Endothelial cell of umbilical vein (primary cell): Measurements from ENCODE around the gene MACROD2. TPM values are rescaled to one million over a fixed set of nuclear protein-coding genes. Genes with fewer than 3 reads are reported as not detected.

Experiments
- BruUV-seq: library from RNA; stranded (reverse); fragments of 400-500 nt; replicated peaks from 2 replicates; lab custom pipeline; 2021; lab: Mats Ljungman, UMichigan
- CTCF ChIA-PET: fragments of 300-600, 350-600 bp; sonication (Branson Sonifier 250); formaldehyde crosslinking; loops from one replicate; lab custom pipeline; 2021; ENCODE audit warnings: antibody characterized with exemption, inconsistent platforms; lab: Charles Lee
- POLR2A ChIA-PET: fragments of 300-600, 350-600 bp; sonication (Branson Sonifier 250); formaldehyde crosslinking; loops from one replicate; lab custom pipeline; 2021; ENCODE audit warnings: antibody characterized with exemption, inconsistent platforms; lab: Charles Lee
- DNase-seq: peaks from one replicate; pipeline ENCODE4 v3.0.0-alpha.2; 2011; ENCODE audit warnings: low read depth, low spot score
- FAIRE-seq: peaks from 2 replicates; lab custom pipeline; 2011; peaks lifted over from hg19 to GRCh38; lab: Jason Lieb, UNC
- H2AFZ ChIP-seq: 2 replicates; pipeline ENCODE4 v1.6.0; 2012; ENCODE audit warnings: low read depth, low read length, control low read depth, inconsistent platforms
- H3K27ac ChIP-seq: 2 replicates; pipeline ENCODE4 v1.5.1; 2011; ENCODE audit warnings: low read depth, mild to moderate bottlenecking, control low read depth, low read length, moderate library complexity; ENCODE audit not compliant: insufficient read depth
- H3K27me3 ChIP-seq, 2 experiments: 2 replicates each; pipeline versions ENCODE4 v1.6.0 to v1.6.1; 2011; ENCODE audit warnings: low read length in 2 of 2, mixed read lengths in 1 of 2; ENCODE audit not compliant: control insufficient read depth in 2 of 2, insufficient read depth in 2 of 2
- H3K36me3 ChIP-seq, 2 experiments: 2 replicates in 1 of 2; 3 replicates in 1 of 2; pipeline ENCODE4 v1.5.1; 2011; ENCODE audit warnings: low read length in 2 of 2, mild to moderate bottlenecking in 1 of 2, moderate library complexity in 1 of 2; ENCODE audit not compliant: control insufficient read depth in 2 of 2, insufficient read depth in 2 of 2; ENCODE audit errors: extremely low read depth in 1 of 2
- H3K4me1 ChIP-seq: 3 replicates; pipeline ENCODE4 v1.5.1; 2011; ENCODE audit warnings: mild to moderate bottlenecking, low read length; ENCODE audit not compliant: control insufficient read depth, insufficient read depth; ENCODE audit errors: extremely low read depth
- H3K4me2 ChIP-seq: 2 replicates; pipeline ENCODE4 v1.6.1; 2011; ENCODE audit warnings: low read length, control low read depth, mixed read lengths; ENCODE audit not compliant: insufficient read depth
- H3K4me3 ChIP-seq, 3 experiments: fragments of 200-600 bp in 1 of 3; sonication (generic), shearing (Covaris generic) in 1 of 3; replicated peaks in 1 of 3; 2 replicates each; pipeline ENCODE4 v1.5.1; 2011 to 2016; ENCODE audit warnings: control low read depth in 3 of 3, low read length in 3 of 3, mild to moderate bottlenecking in 2 of 3, inconsistent platforms in 1 of 3, low read depth in 1 of 3, moderate library complexity in 1 of 3; ENCODE audit not compliant: insufficient read depth in 1 of 3
- H3K79me2 ChIP-seq: 2 replicates; pipeline ENCODE4 v1.6.0; 2012; ENCODE audit warnings: low read length, inconsistent platforms; ENCODE audit not compliant: control insufficient read depth, insufficient read depth
- H3K9ac ChIP-seq: replicated peaks from 2 replicates; pipeline ENCODE3; 2011; ENCODE audit warnings: low read length, control low read depth; ENCODE audit not compliant: insufficient read depth; ENCODE audit errors: extremely low read depth
- H3K9me1 ChIP-seq: replicated peaks from 3 replicates; pipeline ENCODE4 v1.6.0; 2011; ENCODE audit warnings: mild to moderate bottlenecking, low read length; ENCODE audit not compliant: control insufficient read depth, insufficient read depth; ENCODE audit errors: extremely low read depth
- H3K9me3 ChIP-seq: replicated peaks from 2 replicates; pipeline ENCODE4 v1.5.1; 2012; ENCODE audit warnings: low read length, inconsistent platforms; ENCODE audit not compliant: control insufficient read depth, insufficient read depth
- H4K20me1 ChIP-seq: replicated peaks from 2 replicates; pipeline ENCODE3; 2011; ENCODE audit warnings: mild to moderate bottlenecking, low read length; ENCODE audit not compliant: control insufficient read depth, insufficient read depth; ENCODE audit errors: extremely low read depth
- EZH2 ChIP-seq: IDR thresholded peaks from 2 replicates; pipeline ENCODE4 v1.6.1; 2012; ENCODE audit warnings: borderline replicate concordance, low read depth, mild to moderate bottlenecking, moderate library complexity, low read length, inconsistent platforms; ENCODE audit not compliant: severe bottlenecking
- FOS ChIP-seq: IDR thresholded peaks from 2 replicates; pipeline ENCODE4 v1.6.1; 2011; ENCODE audit warnings: mild to moderate bottlenecking, low read length, moderate library complexity, borderline replicate concordance; ENCODE audit not compliant: insufficient read depth
- GATA2 ChIP-seq: IDR thresholded peaks from 2 replicates; pipeline ENCODE4 v1.7.0; 2011; ENCODE audit warnings: low read depth, mild to moderate bottlenecking, moderate library complexity, mixed read lengths, low read length; ENCODE audit not compliant: insufficient read length, insufficient read depth
- MYC ChIP-seq: IDR thresholded peaks from one replicate; pipeline ENCODE4 v1.6.1; 2011; ENCODE audit warnings: mild to moderate bottlenecking, low read depth, low read length
- POLR2AphosphoS5 ChIP-seq: IDR thresholded peaks from 2 replicates; pipeline ENCODE4 v1.6.1; 2012; ENCODE audit warnings: low read depth, mild to moderate bottlenecking, control low read depth, low read length, moderate library complexity; ENCODE audit not compliant: insufficient read depth
- dilution Hi-C: fragments of 300-500 bp; cut with MboI; formaldehyde crosslinking; loops from one replicate; pipeline ENCODE4 v1.15.0; 2019; ENCODE audit warnings: low sequenced_read_pairs; ENCODE audit not compliant: extremely low pct_ligation_motif_present
- intact Hi-C: fragments of 100-400 bp; cut with micrococcal nuclease; formaldehyde crosslinking; loops from one replicate; pipeline ENCODE4 v1.10.0; 2022
- polyA plus RNA-seq, 4 experiments: library from polyadenylated mRNA; depleted of rRNA in 3 of 4; stranded (reverse) in 3 of 4; unstranded in 1 of 4; fragments of >200 nt; gene quantifications; 2 replicates each; pipeline versions ENCODE4 v1.2.1 to v1.2.3, GENCODE V29; 2011 to 2012; ENCODE audit warnings: missing spikeins in 1 of 4
- total RNA-seq: library from RNA; stranded (reverse); gene quantifications from 2 replicates; pipeline ENCODE4 v1.2.3, GENCODE V29; 2021
- TF ChIP-seq, protein P1 (sequence below), 2 donors: IDR thresholded peaks; 1 replicate in 1 of 2; 2 replicates in 1 of 2; pipeline ENCODE4 v1.5.1; 2011; ENCODE audit warnings: low read length in 2 of 2, mild to moderate bottlenecking in 2 of 2, moderate library complexity in 2 of 2, control low read depth in 1 of 2, inconsistent platforms in 1 of 2, low read depth in 1 of 2; ENCODE audit not compliant: insufficient read depth in 1 of 2; ENCODE audit errors: extremely low read depth in 1 of 2
- TF ChIP-seq, protein P2 (sequence below): IDR thresholded peaks from 2 replicates; pipeline ENCODE4 v1.6.1; 2011; ENCODE audit not compliant: insufficient read depth, insufficient read length

MACROD2 gene
- total and polyA plus RNA-seq, 2 donors (not counting 3 experiments of a cell fraction or from before 2014, with no cell fraction given) = 0.11 to 0.73 TPM

DNA sequence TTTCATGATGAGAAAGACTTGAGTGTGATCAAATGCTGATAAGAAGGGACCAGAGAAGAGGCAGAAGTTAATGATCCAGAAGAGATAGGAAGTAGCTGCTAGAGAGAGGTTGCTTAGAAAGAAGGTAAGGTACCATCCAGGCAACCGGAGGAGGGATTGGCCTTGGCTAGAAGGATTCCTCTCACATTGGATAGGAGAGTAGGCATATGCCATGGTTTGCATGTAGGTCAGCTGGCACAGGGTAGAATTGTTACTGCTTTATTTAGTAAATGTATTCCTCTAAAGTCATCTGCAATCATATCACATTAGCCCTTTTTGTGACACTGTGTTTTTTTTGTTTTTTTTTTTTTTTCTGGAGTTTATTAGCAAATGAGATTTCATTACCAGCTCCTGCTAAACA, 923.0 kb downstream of the MACROD2 start:
- H3K9ac ChIP-seq = no peak overlapping the region
- intact Hi-C loops = no loop called here
- H3K27me3 ChIP-seq = no peaks in the 10 kb centered on the region
- no peak overlapping the region for H3K4me3 ChIP-seq
- TF ChIP-seq, protein P1, sequence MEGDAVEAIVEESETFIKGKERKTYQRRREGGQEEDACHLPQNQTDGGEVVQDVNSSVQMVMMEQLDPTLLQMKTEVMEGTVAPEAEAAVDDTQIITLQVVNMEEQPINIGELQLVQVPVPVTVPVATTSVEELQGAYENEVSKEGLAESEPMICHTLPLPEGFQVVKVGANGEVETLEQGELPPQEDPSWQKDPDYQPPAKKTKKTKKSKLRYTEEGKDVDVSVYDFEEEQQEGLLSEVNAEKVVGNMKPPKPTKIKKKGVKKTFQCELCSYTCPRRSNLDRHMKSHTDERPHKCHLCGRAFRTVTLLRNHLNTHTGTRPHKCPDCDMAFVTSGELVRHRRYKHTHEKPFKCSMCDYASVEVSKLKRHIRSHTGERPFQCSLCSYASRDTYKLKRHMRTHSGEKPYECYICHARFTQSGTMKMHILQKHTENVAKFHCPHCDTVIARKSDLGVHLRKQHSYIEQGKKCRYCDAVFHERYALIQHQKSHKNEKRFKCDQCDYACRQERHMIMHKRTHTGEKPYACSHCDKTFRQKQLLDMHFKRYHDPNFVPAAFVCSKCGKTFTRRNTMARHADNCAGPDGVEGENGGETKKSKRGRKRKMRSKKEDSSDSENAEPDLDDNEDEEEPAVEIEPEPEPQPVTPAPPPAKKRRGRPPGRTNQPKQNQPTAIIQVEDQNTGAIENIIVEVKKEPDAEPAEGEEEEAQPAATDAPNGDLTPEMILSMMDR (IDR thresholded peaks at IDR 0.05; ENCODE audit: extremely low read depth in 1 of 2, insufficient read depth in 1 of 2, low read depth in 1 of 2, low read length in 2 of 2) = no peak
- no peak for TF ChIP-seq POLR2AphosphoS5
- TF ChIP-seq MYC = no peak
- no peak for TF ChIP-seq FOS
- no peak for TF ChIP-seq GATA2
- TF ChIP-seq, protein P2, sequence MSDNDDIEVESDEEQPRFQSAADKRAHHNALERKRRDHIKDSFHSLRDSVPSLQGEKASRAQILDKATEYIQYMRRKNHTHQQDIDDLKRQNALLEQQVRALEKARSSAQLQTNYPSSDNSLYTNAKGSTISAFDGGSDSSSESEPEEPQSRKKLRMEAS = no peak
- TF ChIP-seq EZH2 = no peak
- H3K36me3 ChIP-seq = no peaks in the 10 kb centered on the region
- dilution Hi-C loops = no loop called here
- H3K9me3 ChIP-seq = no peaks in the 10 kb centered on the region
- POLR2A ChIA-PET = no interaction called here
- DNase-seq = no peak
- H3K4me1 ChIP-seq = peaks cover 33% of the 10 kb centered on the region
- H4K20me1 ChIP-seq = no peaks in the 10 kb centered on the region
- H2AFZ ChIP-seq = no peak overlapping the region
- FAIRE-seq = no peak
- CTCF ChIA-PET = interaction anchor here (1.4 kb wide), 1 partner anchor 34 kb away, joined by 3 read pairs; no protein-coding TSS in a partner anchor
- no peak overlapping the region for H3K27ac ChIP-seq
- H3K79me2 ChIP-seq = no peaks in the 10 kb centered on the region
- H3K9me1 ChIP-seq = no peaks in the 10 kb centered on the region
- no TSS peak for BruUV-seq
- H3K4me2 ChIP-seq = no peak overlapping the region
